Stimulated activated CD4-positive, alpha-beta T cell treated with anti-CD3 and anti-CD28 coated beads, TNF-alpha, amount 100 ng/mL, for 48 hours (primary cell): Measurements from ENCODE around the gene PKN1.

Source experiments
- DNase-seq, 3 donors: peaks; one replicate each; pipeline ENCODE4 v3.0.0-alpha.2; 2020; ENCODE audit warnings: low read depth in 3 of 3

The PKN1 gene

GRCh38 chr19:14515501-14516047 is 82.5 kb downstream of the PKN1 start:
- DNase-seq, result no peak

- no peak for DNase-seq
These were observed 83.0 kb downstream of the PKN1 start for GRCh38 chr19:14516048-14516534.

GRCh38 chr19:14516746-14517438 is 83.8 kb downstream of the PKN1 start:
- no peak for DNase-seq

- no peak for DNase-seq
These were observed 84.3 kb downstream of the PKN1 start for GRCh38 chr19:14517446-14517839.

- peak in 1 of 3 donors; percentile 58 for DNase-seq
These were observed 84.9 kb downstream of the PKN1 start, which contains the start of gene DNAJB1 for GRCh38 chr19:14517840-14518505. TSS of gene DNAJB1 (minus strand) at chr19:14518397. CDS start at chr19:14518349, 48 bp downstream.

GRCh38 chr19:14519245-14519859 is 86.2 kb downstream of the PKN1 start:
- DNase-seq, result no peak

- no peak for DNase-seq
These were observed 86.8 kb downstream of the PKN1 start for GRCh38 chr19:14519860-14520407.

GRCh38 chr19:14520543-14520942 is 87.4 kb downstream of the PKN1 start:
- DNase-seq, result no peak
